ENCODE data around the gene SPATA2L. TPM values are rescaled to one million over a fixed set of nuclear protein-coding genes. Genes with fewer than 3 reads are reported as not detected.
A peak's percentile ranks its signal among the peaks of the same experiment; 100 is the strongest.
"Not testable (repeated sequence)": the region's sequence is repeated elsewhere in the genome, so short reads cannot be mapped to it uniquely, and the experiment has no call there.

The SPATA2L gene
- total RNA-seq, 2 experiments from 2014 or later: 0.93 to 1.2 TPM

- Mint-ChIP-seq H3K36me3 (ENCODE audit: low read depth) (peaks cover 2% of the 10 kb centered on the region), H3K4me3 (peak overlapping the region; percentile 75), H3K9me3 (no peaks in the 10 kb centered on the region), H3K27ac (no peak overlapping the region), H3K4me1 (ENCODE audit: low read depth) (peaks cover 20% of the 10 kb centered on the region), H3K27me3 (ENCODE audit: low read depth) (no peaks in the 10 kb centered on the region)
- intact Hi-C loops (cut with micrococcal nuclease): loop anchor here (1.0 to 5.0 kb wide), 4 partner anchors 116 to 297 kb away; partner anchors contain the start of genes FANCA and RPL13
- CTCF ChIA-PET: interaction anchor here (0.6 to 3.2 kb wide), 32 partner anchors 10 to 368 kb away, joined by 3 to 28 read pairs (median 4); partner anchors contain the start of genes CDK10 and TCF25
- peak; percentile 98 for DNase-seq
Measured at GRCh38 chr16:89700100-89700648, 1.3 kb downstream of the SPATA2L start.

GRCh38 chr16:89699629-89700099 lies 1.8 kb downstream of the SPATA2L start:
- DNase-seq; H3K9me3 Mint-ChIP-seq; H3K4me3 Mint-ChIP-seq; H3K27me3 Mint-ChIP-seq (ENCODE audit: low read depth); H3K36me3 Mint-ChIP-seq (ENCODE audit: low read depth); H3K27ac Mint-ChIP-seq: not testable (repeated sequence)
- CTCF ChIA-PET: interaction anchor here (0.6 to 3.2 kb wide), 27 partner anchors 10 to 367 kb away, joined by 3 to 28 read pairs (median 4); partner anchors contain the start of genes CDK10 and TCF25
- peaks cover 20% of the 10 kb centered on the region for H3K4me1 Mint-ChIP-seq (ENCODE audit: low read depth)
- intact Hi-C loops (cut with micrococcal nuclease): loop anchor here (1.0 to 5.0 kb wide), 4 partner anchors 117 to 298 kb away; partner anchors contain the start of genes FANCA and RPL13

- H3K27me3 Mint-ChIP-seq (ENCODE audit: low read depth); H3K27ac Mint-ChIP-seq; H3K9me3 Mint-ChIP-seq; H3K4me3 Mint-ChIP-seq; H3K36me3 Mint-ChIP-seq (ENCODE audit: low read depth); intact Hi-C loops (cut with micrococcal nuclease); DNase-seq: not testable (repeated sequence)
- CTCF ChIA-PET: interaction anchor here (0.6 to 3.2 kb wide), 8 partner anchors 10 to 175 kb away, joined by 3 to 23 read pairs (median 6); partner anchors contain the start of genes CPNE7 and TCF25
- peaks cover 20% of the 10 kb centered on the region for H3K4me1 Mint-ChIP-seq (ENCODE audit: low read depth)
Measured at GRCh38 chr16:89698717-89699116, 2.8 kb downstream of the SPATA2L start.

GRCh38 chr16:89697616-89698331 lies 3.7 kb downstream of the SPATA2L start:
- intact Hi-C loops (cut with micrococcal nuclease): no loop called here
- Mint-ChIP-seq H3K27me3 (ENCODE audit: low read depth) (no peaks in the 10 kb centered on the region), H3K4me3 (no peak overlapping the region), H3K36me3 (ENCODE audit: low read depth) (peaks cover 6% of the 10 kb centered on the region), H3K9me3 (no peaks in the 10 kb centered on the region), H3K4me1 (ENCODE audit: low read depth) (peaks cover 19% of the 10 kb centered on the region), H3K27ac (no peak overlapping the region)
- CTCF ChIA-PET: interaction anchor here (0.6 to 3.2 kb wide), 6 partner anchors 9 to 122 kb away, joined by 3 to 13 read pairs (median 4); partner anchors contain the start of gene CPNE7
- no peak for DNase-seq

GRCh38 chr16:89697161-89697615 lies 4.3 kb downstream of the SPATA2L start:
- DNase-seq: no peak
- Mint-ChIP-seq H3K9me3 (no peaks in the 10 kb centered on the region), H3K4me3 (no peak overlapping the region), H3K4me1 (ENCODE audit: low read depth) (peaks cover 14% of the 10 kb centered on the region), H3K27ac (no peak overlapping the region), H3K36me3 (ENCODE audit: low read depth) (peaks cover 6% of the 10 kb centered on the region), H3K27me3 (ENCODE audit: low read depth) (no peaks in the 10 kb centered on the region)
- intact Hi-C loops (cut with micrococcal nuclease): no loop called here
- CTCF ChIA-PET: interaction anchor here (1.3 kb wide), 1 partner anchor 9 kb away, joined by 6 read pairs; no protein-coding TSS in a partner anchor

- CTCF ChIA-PET: interaction anchor here (1.3 to 1.7 kb wide), 2 partner anchors 9 to 10 kb away, joined by 4 to 6 read pairs; no protein-coding TSS in a partner anchor
- Mint-ChIP-seq H3K4me1 (ENCODE audit: low read depth) (peaks cover 12% of the 10 kb centered on the region), H3K36me3 (ENCODE audit: low read depth) (peaks cover 8% of the 10 kb centered on the region), H3K27me3 (ENCODE audit: low read depth) (no peaks in the 10 kb centered on the region), H3K27ac (no peak overlapping the region), H3K4me3 (no peak overlapping the region), H3K9me3 (no peaks in the 10 kb centered on the region)
- DNase-seq: no peak
- intact Hi-C loops (cut with micrococcal nuclease): no loop called here
Measured at GRCh38 chr16:89696670-89697128, 4.8 kb downstream of the SPATA2L start.

- peaks cover 13% of the 10 kb centered on the region for H3K36me3 Mint-ChIP-seq (ENCODE audit: low read depth)
Measured at GRCh38 chr16:89695875-89696669, 5.4 kb downstream of the SPATA2L start.

GRCh38 chr16:89695086-89695874 lies 6.2 kb downstream of the SPATA2L start:
- Mint-ChIP-seq H3K4me3 (no peak overlapping the region), H3K27ac (no peak overlapping the region), H3K9me3 (no peaks in the 10 kb centered on the region), H3K36me3 (ENCODE audit: low read depth) (peaks cover 15% of the 10 kb centered on the region), H3K27me3 (ENCODE audit: low read depth) (no peaks in the 10 kb centered on the region), H3K4me1 (ENCODE audit: low read depth) (peaks cover 9% of the 10 kb centered on the region)
- CTCF ChIA-PET: interaction anchor here (0.6 to 1.7 kb wide), 2 partner anchors 11 to 222 kb away, joined by 4 read pairs; no protein-coding TSS in a partner anchor
- DNase-seq: no peak
- intact Hi-C loops (cut with micrococcal nuclease): no loop called here

More at GRCh38 chr16:89695875-89696669, 5.4 kb downstream of the SPATA2L start:
- intact Hi-C loops (cut with micrococcal nuclease): no loop called here
- DNase-seq: no peak
- Mint-ChIP-seq H3K27me3 (ENCODE audit: low read depth) (no peaks in the 10 kb centered on the region), H3K4me3 (no peak overlapping the region), H3K4me1 (ENCODE audit: low read depth) (peaks cover 12% of the 10 kb centered on the region), H3K9me3 (no peaks in the 10 kb centered on the region), H3K27ac (no peak overlapping the region)
- CTCF ChIA-PET: interaction anchor here (1.7 kb wide), 1 partner anchor 10 kb away, joined by 4 read pairs; no protein-coding TSS in a partner anchor

- H3K36me3 Mint-ChIP-seq (ENCODE audit: low read depth): peaks cover 19% of the 10 kb centered on the region
- H3K4me1 Mint-ChIP-seq (ENCODE audit: low read depth); H3K9me3 Mint-ChIP-seq; H3K27me3 Mint-ChIP-seq (ENCODE audit: low read depth); H3K27ac Mint-ChIP-seq; H3K4me3 Mint-ChIP-seq; DNase-seq; intact Hi-C loops (cut with micrococcal nuclease): not testable (repeated sequence)
- CTCF ChIA-PET: interaction anchor here (0.6 kb wide), 1 partner anchor 222 kb away, joined by 4 read pairs; no protein-coding TSS in a partner anchor
Measured at GRCh38 chr16:89694784-89695085, 6.8 kb downstream of the SPATA2L start.

GRCh38 chr16:89693931-89694783 lies 7.3 kb downstream of the SPATA2L start:
- CTCF ChIA-PET: interaction anchor here (0.6 kb wide), 1 partner anchor 223 kb away, joined by 4 read pairs; no protein-coding TSS in a partner anchor
- DNase-seq: no peak
- no peaks in the 10 kb centered on the region for H3K9me3 Mint-ChIP-seq
- peaks cover 19% of the 10 kb centered on the region for H3K36me3 Mint-ChIP-seq (ENCODE audit: low read depth)
- no peak overlapping the region for H3K4me3 Mint-ChIP-seq
- H3K27me3 Mint-ChIP-seq (ENCODE audit: low read depth): no peaks in the 10 kb centered on the region
- intact Hi-C loops (cut with micrococcal nuclease): no loop called here
- H3K27ac Mint-ChIP-seq: no peak overlapping the region
- H3K4me1 Mint-ChIP-seq (ENCODE audit: low read depth): peaks cover 3% of the 10 kb centered on the region
